HG02852 (cell line): ENCODE data around the gene USF1.
"Not testable (repeated sequence)": the region's sequence is repeated elsewhere in the genome, so short reads cannot be mapped to it uniquely, and the experiment has no call there.

Experiments
- ATAC-seq: cut with Tn5 transposase; IDR thresholded peaks from one replicate; pipeline ENCODE4 v1.9.1; 2021; ENCODE audit warnings: mild to moderate bottlenecking, moderate library complexity; ENCODE audit not compliant: unreplicated experiment

USF1 gene

GRCh38 chr1:161079436-161080110 lies 33.8 kb upstream of the USF1 start:
- no peak for ATAC-seq

GRCh38 chr1:161077426-161077825 lies 31.6 kb upstream of the USF1 start:
- ATAC-seq = no peak

GRCh38 chr1:161076410-161076809 lies 30.6 kb upstream of the USF1 start:
- no peak for ATAC-seq

- ATAC-seq = no peak
Measured at GRCh38 chr1:161074676-161075368, 29.0 kb upstream of the USF1 start.

GRCh38 chr1:161073474-161074121 lies 27.8 kb upstream of the USF1 start:
- ATAC-seq = no peak

GRCh38 chr1:161072751-161073449 lies 27.1 kb upstream of the USF1 start:
- ATAC-seq = no peak

GRCh38 chr1:161071886-161072371 lies 26.2 kb upstream of the USF1 start:
- ATAC-seq = no peak

- no peak for ATAC-seq
Measured at GRCh38 chr1:161070761-161071160, 25.0 kb upstream of the USF1 start.

- peak; percentile 85 for ATAC-seq
Measured at GRCh38 chr1:161069731-161070270, 24.0 kb upstream of the USF1 start, which contains the start of gene ARHGAP30. TSS of gene ARHGAP30 (minus strand) at chr1:161069891. CDS start at chr1:161069624, 267 bp downstream.

GRCh38 chr1:161069241-161069640 lies 23.5 kb upstream of the USF1 start:
- ATAC-seq = peak; percentile 4

GRCh38 chr1:161068306-161069234 lies 22.8 kb upstream of the USF1 start:
- ATAC-seq = peak; percentile 54

GRCh38 chr1:161066694-161067093 lies 20.9 kb upstream of the USF1 start:
- no peak for ATAC-seq

- ATAC-seq = not testable (repeated sequence)
Measured at GRCh38 chr1:161065681-161066080, 19.9 kb upstream of the USF1 start.

- ATAC-seq = not testable (repeated sequence)
Measured at GRCh38 chr1:161063936-161064335, 18.2 kb upstream of the USF1 start.

- ATAC-seq = no peak
Measured at GRCh38 chr1:161061419-161061818, 15.6 kb upstream of the USF1 start.

GRCh38 chr1:161059293-161059692 lies 13.5 kb upstream of the USF1 start:
- no peak for ATAC-seq

GRCh38 chr1:161054805-161055204 lies 9.0 kb upstream of the USF1 start:
- no peak for ATAC-seq

- ATAC-seq = no peak
Measured at GRCh38 chr1:161054232-161054631, 8.5 kb upstream of the USF1 start.

GRCh38 chr1:161052899-161053298 lies 7.1 kb upstream of the USF1 start:
- no peak for ATAC-seq

GRCh38 chr1:161051219-161051618 lies 5.4 kb upstream of the USF1 start:
- no peak for ATAC-seq
